ENCODE data around the gene DNPH1. TPM values are rescaled to one million over a fixed set of nuclear protein-coding genes. Genes with fewer than 3 reads are reported as not detected.

The DNPH1 gene
- total RNA-seq, 2 donors from 2014 or later, result 94.2 to 119 TPM

- DNase-seq, result no peak
- H3K27ac ChIP-seq, result no peak overlapping the region
- intact Hi-C loops (cut with DNase I), result no loop called here
- H3K9me3 ChIP-seq, result no peaks in the 10 kb centered on the region
- ATAC-seq, result no peak
- WGBS, 2 donors, result 66 to 70% methylated on average over 5 of the region's 5 CpGs
- no peaks in the 10 kb centered on the region for H3K4me1 ChIP-seq
- no peaks in the 10 kb centered on the region for H3K27me3 ChIP-seq
- H3K4me3 ChIP-seq, result no peak overlapping the region
- TF ChIP-seq, protein P1, sequence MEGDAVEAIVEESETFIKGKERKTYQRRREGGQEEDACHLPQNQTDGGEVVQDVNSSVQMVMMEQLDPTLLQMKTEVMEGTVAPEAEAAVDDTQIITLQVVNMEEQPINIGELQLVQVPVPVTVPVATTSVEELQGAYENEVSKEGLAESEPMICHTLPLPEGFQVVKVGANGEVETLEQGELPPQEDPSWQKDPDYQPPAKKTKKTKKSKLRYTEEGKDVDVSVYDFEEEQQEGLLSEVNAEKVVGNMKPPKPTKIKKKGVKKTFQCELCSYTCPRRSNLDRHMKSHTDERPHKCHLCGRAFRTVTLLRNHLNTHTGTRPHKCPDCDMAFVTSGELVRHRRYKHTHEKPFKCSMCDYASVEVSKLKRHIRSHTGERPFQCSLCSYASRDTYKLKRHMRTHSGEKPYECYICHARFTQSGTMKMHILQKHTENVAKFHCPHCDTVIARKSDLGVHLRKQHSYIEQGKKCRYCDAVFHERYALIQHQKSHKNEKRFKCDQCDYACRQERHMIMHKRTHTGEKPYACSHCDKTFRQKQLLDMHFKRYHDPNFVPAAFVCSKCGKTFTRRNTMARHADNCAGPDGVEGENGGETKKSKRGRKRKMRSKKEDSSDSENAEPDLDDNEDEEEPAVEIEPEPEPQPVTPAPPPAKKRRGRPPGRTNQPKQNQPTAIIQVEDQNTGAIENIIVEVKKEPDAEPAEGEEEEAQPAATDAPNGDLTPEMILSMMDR (IDR thresholded peaks at IDR 0.05), result no peak
- no peak for TF ChIP-seq POLR2A (IDR thresholded peaks at IDR 0.05)
- H3K36me3 ChIP-seq (replicated peaks in 1 of 2; ENCODE audit: insufficient read depth in 1 of 2, low read depth in 2 of 2), result no peaks in the 10 kb centered on the region
Observed at GRCh38 chr6:43261198-43261597, 31.9 kb upstream of the DNPH1 start.

DNA sequence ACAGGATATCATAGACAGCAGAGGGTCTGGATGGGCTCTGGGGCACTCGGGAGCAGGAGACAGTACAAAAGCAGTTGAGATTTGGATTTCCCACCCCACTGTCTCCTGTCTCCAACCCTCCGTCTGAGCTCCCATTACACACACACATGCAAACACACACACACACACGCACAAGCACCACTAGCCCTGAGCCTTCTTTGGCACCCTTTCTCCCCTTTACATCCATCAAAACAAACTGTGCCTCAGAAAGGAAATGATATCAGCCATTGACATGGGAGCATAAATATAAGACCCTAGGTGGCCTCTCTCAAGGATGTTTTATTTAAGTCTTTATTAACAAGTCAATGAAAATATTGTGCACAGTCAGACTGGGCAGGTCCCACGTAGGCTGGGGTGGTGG, 31.5 kb upstream of the DNPH1 start:
- DNase-seq, result no peak
- ATAC-seq, result no peak
- intact Hi-C loops (cut with DNase I), result no loop called here

GRCh38 chr6:43258807-43259686, 29.8 kb upstream of the DNPH1 start:
- WGBS, 2 donors, result 79 to 85% methylated on average over 25 to 30 of the region's 30 CpGs
- no peak overlapping the region for H3K27ac ChIP-seq
- no peaks in the 10 kb centered on the region for H3K4me1 ChIP-seq
- H3K27me3 ChIP-seq, result no peaks in the 10 kb centered on the region
- no peaks in the 10 kb centered on the region for H3K36me3 ChIP-seq (replicated peaks in 1 of 2; ENCODE audit: insufficient read depth in 1 of 2, low read depth in 2 of 2)
- ATAC-seq (no peak), DNase-seq (no peak)
- H3K9me3 ChIP-seq, result no peaks in the 10 kb centered on the region
- H3K4me3 ChIP-seq, result no peak overlapping the region
- TF ChIP-seq, protein P1 (IDR thresholded peaks at IDR 0.05), result no peak
- TF ChIP-seq POLR2A (IDR thresholded peaks at IDR 0.05), result no peak
- intact Hi-C loops (cut with DNase I), result loop anchor here (10.0 kb wide), 2 partner anchors 76 to 246 kb away; no protein-coding TSS in a partner anchor

More for the DNA sequence above, 31.5 kb upstream of the DNPH1 start:
- no peaks in the 10 kb centered on the region for H3K9me3 ChIP-seq
- H3K27me3 ChIP-seq, result no peaks in the 10 kb centered on the region
- TF ChIP-seq, protein P1 (IDR thresholded peaks at IDR 0.05), result no peak
- no peak for TF ChIP-seq POLR2A (IDR thresholded peaks at IDR 0.05)
- H3K4me3 ChIP-seq, result no peak overlapping the region
- no peak overlapping the region for H3K27ac ChIP-seq
- WGBS, 2 donors, result 74 to 85% methylated on average over 4 of the region's 4 CpGs
- no peaks in the 10 kb centered on the region for H3K36me3 ChIP-seq (replicated peaks in 1 of 2; ENCODE audit: insufficient read depth in 1 of 2, low read depth in 2 of 2)
- H3K4me1 ChIP-seq, result no peaks in the 10 kb centered on the region

DNA sequence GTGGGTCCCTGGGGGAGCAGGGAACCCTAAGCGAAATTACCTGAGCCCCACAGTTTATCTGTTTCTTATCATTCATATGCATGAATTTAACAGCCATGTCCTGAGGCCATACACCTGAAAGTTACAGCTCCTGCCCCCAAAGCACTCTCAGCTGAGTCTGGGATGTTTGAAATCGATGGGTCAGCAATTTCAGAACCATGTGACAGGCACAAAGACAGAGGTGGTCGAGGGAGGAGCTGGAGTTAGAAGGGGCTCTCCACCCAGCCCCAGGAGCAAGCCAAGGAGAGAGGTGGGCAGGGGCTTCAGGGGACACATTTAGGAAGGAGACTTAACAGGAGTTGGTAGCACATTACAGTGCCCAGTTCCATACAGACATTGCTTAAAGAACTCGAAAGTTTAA, 28.9 kb upstream of the DNPH1 start:
- intact Hi-C loops (cut with DNase I), result loop anchor here (10.0 kb wide), 2 partner anchors 77 to 247 kb away; no protein-coding TSS in a partner anchor
- TF ChIP-seq, protein P1 (IDR thresholded peaks at IDR 0.05), result no peak
- TF ChIP-seq POLR2A (IDR thresholded peaks at IDR 0.05), result no peak
- ATAC-seq, result no peak

More for the DNA sequence above, 28.9 kb upstream of the DNPH1 start:
- no peak overlapping the region for H3K27ac ChIP-seq
- no peak overlapping the region for H3K4me3 ChIP-seq
- WGBS, 2 donors, result 41 to 62% methylated on average over 4 of the region's 4 CpGs
- no peaks in the 10 kb centered on the region for H3K4me1 ChIP-seq
- no peaks in the 10 kb centered on the region for H3K9me3 ChIP-seq
- H3K36me3 ChIP-seq (replicated peaks in 1 of 2; ENCODE audit: insufficient read depth in 1 of 2, low read depth in 2 of 2), result no peaks in the 10 kb centered on the region
- H3K27me3 ChIP-seq, result no peaks in the 10 kb centered on the region
- DNase-seq, result no peak

Measured in body of pancreas (tissue), 4 donors.